K562 (cell line): ENCODE data around the gene YWHAB. TPM values are rescaled to one million over a fixed set of nuclear protein-coding genes. Genes with fewer than 3 reads are reported as not detected.

Experiments used
- ATAC-seq: fragments of 200-7000 bp; cut with Tn5 transposase; 3 replicates; pipeline ENCODE4 v1.9.1; 2020; ENCODE audit warnings: moderate library complexity
- BruUV-seq: library from RNA; stranded (reverse); fragments of 400-500 nt; replicated peaks from 2 replicates; lab custom pipeline; 2021; lab: Mats Ljungman, UMichigan
- CTCF ChIA-PET: fragments of 300-600 bp; formaldehyde crosslinking; extraction: SDS; loops from one replicate; lab custom pipeline; 2021; ENCODE audit warnings: low intra/inter-chr PET ratio; lab: Yijun Ruan, JAX
- POLR2A ChIA-PET: fragments of 300-600, 350-650 bp; sonication (Branson Sonifier 250); formaldehyde crosslinking; extraction: SDS; loops from one replicate; lab custom pipeline; 2021; ENCODE audit warnings: antibody characterized with exemption, inconsistent platforms; lab: Yijun Ruan, JAX
- DNase-seq, 4 experiments: peaks; one replicate each; pipeline versions ENCODE4 v3.0.0 to v3.0.0-alpha.2; 2011 to 2018; ENCODE audit warnings: low spot score in 3 of 4, mixed read lengths in 3 of 4; ENCODE audit errors: extremely low read depth in 1 of 4
- FAIRE-seq: peaks from 2 replicates; lab custom pipeline; 2011; peaks lifted over from hg19 to GRCh38; lab: Jason Lieb, UNC
- H2AFZ ChIP-seq: 2 replicates; pipeline ENCODE4 v1.6.0; 2011; ENCODE audit warnings: low read depth, low read length, control low read depth, inconsistent platforms
- H3K27ac ChIP-seq: fragments of 200-600 bp; 3 replicates; pipeline ENCODE4 v1.8.0; 2011; ENCODE audit warnings: low read depth, mild to moderate bottlenecking, control low read depth, inconsistent platforms, low read length, moderate library complexity, mixed read lengths; ENCODE audit errors: extremely low read depth
- H3K27me3 ChIP-seq, 2 experiments: fragments of 300-600 bp in 1 of 2; 2 replicates in 1 of 2; 3 replicates in 1 of 2; pipeline versions ENCODE4 v1.6.0 to v1.8.0; 2011; ENCODE audit warnings: inconsistent platforms in 2 of 2, low read length in 2 of 2, mild to moderate bottlenecking in 1 of 2, mixed read lengths in 1 of 2, moderate library complexity in 1 of 2; ENCODE audit not compliant: control insufficient read depth in 2 of 2, insufficient read depth in 2 of 2
- H3K36me3 ChIP-seq: fragments of 300-600 bp; 3 replicates; pipeline ENCODE4 v1.8.0; 2011; ENCODE audit warnings: mild to moderate bottlenecking, low read length, inconsistent platforms; ENCODE audit not compliant: control insufficient read depth, insufficient read depth
- H3K4me1 ChIP-seq, 2 experiments: fragments of 200-600 bp in 1 of 2; replicated peaks in 1 of 2; 2 replicates in 1 of 2; 3 replicates in 1 of 2; pipeline versions ENCODE4 v1.5.1 to v1.8.0; 2011; ENCODE audit warnings: inconsistent platforms in 2 of 2, low read length in 2 of 2, mild to moderate bottlenecking in 1 of 2, mixed read lengths in 1 of 2, moderate library complexity in 1 of 2; ENCODE audit not compliant: control insufficient read depth in 2 of 2, insufficient read depth in 2 of 2
- H3K4me2 ChIP-seq: 2 replicates; pipeline ENCODE4 v1.6.1; 2011; ENCODE audit warnings: low read length, control low read depth, inconsistent platforms, mixed read lengths; ENCODE audit not compliant: insufficient read depth
- H3K4me3 ChIP-seq: fragments of 200-600 bp; sonication (generic), shearing (Covaris generic); 2 replicates; pipeline ENCODE4 v1.5.1; 2016; ENCODE audit warnings: control low read depth, inconsistent platforms
- H3K79me2 ChIP-seq: fragments of 200-600 bp; 3 replicates; pipeline ENCODE4 v1.8.0; 2011; ENCODE audit warnings: low read length, inconsistent platforms; ENCODE audit not compliant: control insufficient read depth, insufficient read depth
- H3K9ac ChIP-seq, 2 experiments: 2 replicates each; pipeline versions ENCODE4 v1.6.0 to v1.6.1; 2011; ENCODE audit warnings: low read depth in 2 of 2, low read length in 2 of 2, control low read depth in 1 of 2, inconsistent platforms in 1 of 2, mild to moderate bottlenecking in 1 of 2, mixed read lengths in 1 of 2; ENCODE audit not compliant: insufficient read depth in 1 of 2
- H3K9me1 ChIP-seq: one replicate; pipeline ENCODE4 v1.6.0; 2011; ENCODE audit warnings: inconsistent platforms, mild to moderate bottlenecking, low read length, moderate library complexity; ENCODE audit not compliant: control insufficient read depth, insufficient read depth
- H3K9me3 ChIP-seq: replicated peaks from 2 replicates; pipeline ENCODE4 v1.5.1; 2011; ENCODE audit warnings: low read depth, low read length, inconsistent platforms; ENCODE audit not compliant: control insufficient read depth, insufficient read depth
- H4K20me1 ChIP-seq: replicated peaks from 2 replicates; pipeline ENCODE4 v1.6.1; 2011; ENCODE audit warnings: low read length, inconsistent platforms, mixed read lengths; ENCODE audit not compliant: control insufficient read depth, insufficient read depth
- HES1 ChIP-seq: fragments of 450-650 bp; IDR thresholded peaks from 2 replicates; pipeline ENCODE4 v1.6.1; 2016; ENCODE audit warnings: low read depth, mild to moderate bottlenecking, moderate library complexity
- WGBS: fragments of 100-300 bp; shearing (Covaris generic); methylation state at CpG from one replicate; pipeline ENCODE4 v1.1.6; 2016; ENCODE audit warnings: low coverage, mixed read lengths; ENCODE audit not compliant: insufficient coverage; ENCODE audit errors: missing lambda C conversion rate; 5-methylcytosine and 5-hydroxymethylcytosine counted together
- in situ Hi-C: fragments of 300-500 bp; cut with MboI; formaldehyde crosslinking; loops from 4 replicates; pipeline ENCODE4 v1.15.0; 2018; ENCODE audit warnings: inconsistent platforms, mixed read lengths
- intact Hi-C: fragments of 100-400 bp; cut with micrococcal nuclease; formaldehyde crosslinking; loops from 2 replicates; pipeline ENCODE4 v1.14.2; 2022
- polyA plus RNA-seq, 8 experiments: library from polyadenylated mRNA; depleted of rRNA in 4 of 8; stranded (reverse) in 5 of 8; unstranded in 3 of 8; fragments of >200 nt; fragmentation: Nextera tagmentation in 2 of 8; fragmentation: Illumina TruSeq in 1 of 8; extraction: Ambion mirVana in 2 of 8; extraction: Trizol in 1 of 8; gene quantifications; 2 replicates each; pipeline versions ENCODE4 v1.2.1 to v1.2.3, GENCODE V29; 2011 to 2014; ENCODE audit warnings: inconsistent platforms in 1 of 8, missing spikeins in 1 of 8
- total RNA-seq, 7 experiments: library from RNA; depleted of rRNA in 6 of 7; stranded (reverse); fragments of >200 nt in 6 of 7; fragmentation: Illumina TruSeq in 2 of 7; extraction: Trizol in 2 of 7; gene quantifications; 2 replicates each; pipeline versions ENCODE4 v1.2.1 to v1.2.3, GENCODE V29; 2011 to 2021; ENCODE audit warnings: low replicate concordance in 1 of 7
- TF ChIP-seq, protein P1 (sequence below): fragments of 200-600 bp; sonication (generic); IDR thresholded peaks from one replicate; pipeline ENCODE4 v1.6.1; 2012; ENCODE audit warnings: mild to moderate bottlenecking, low read depth, low read length, inconsistent platforms
- TF ChIP-seq, protein P2 (sequence below): fragments of 450-650 bp; IDR thresholded peaks from 2 replicates; pipeline ENCODE4 v1.6.1; 2018; ENCODE audit not compliant: partially characterized antibody

YWHAB gene
- total and polyA plus RNA-seq, 9 of the 15 experiments (the other 6 are each of a cell fraction or from before 2014, with no cell fraction given) = 60.6 to 185 (median 96.1) TPM

- Histone ChIP-seq H3K27ac (no peak overlapping the region), H3K4me1 (no peaks in the 10 kb centered on the region; a peak in 1 of 5 replicates), H3K9me1 (no peaks in the 10 kb centered on the region), H4K20me1 (0 out of 2 replicates have a peak, but pooled peaks cover 3% of the 10 kb centered on the region), H3K36me3 (peaks cover 70% of the 10 kb centered on the region), H2AFZ (no peak overlapping the region), H3K79me2 (peaks cover 67% of the 10 kb centered on the region)
- no TSS peak for BruUV-seq
- FAIRE-seq (no peak), DNase-seq (no peak)
- 76% methylated on average over 3 of the region's 5 CpGs for WGBS
- TF ChIP-seq HES1 = no peak
- TF ChIP-seq, protein P1, sequence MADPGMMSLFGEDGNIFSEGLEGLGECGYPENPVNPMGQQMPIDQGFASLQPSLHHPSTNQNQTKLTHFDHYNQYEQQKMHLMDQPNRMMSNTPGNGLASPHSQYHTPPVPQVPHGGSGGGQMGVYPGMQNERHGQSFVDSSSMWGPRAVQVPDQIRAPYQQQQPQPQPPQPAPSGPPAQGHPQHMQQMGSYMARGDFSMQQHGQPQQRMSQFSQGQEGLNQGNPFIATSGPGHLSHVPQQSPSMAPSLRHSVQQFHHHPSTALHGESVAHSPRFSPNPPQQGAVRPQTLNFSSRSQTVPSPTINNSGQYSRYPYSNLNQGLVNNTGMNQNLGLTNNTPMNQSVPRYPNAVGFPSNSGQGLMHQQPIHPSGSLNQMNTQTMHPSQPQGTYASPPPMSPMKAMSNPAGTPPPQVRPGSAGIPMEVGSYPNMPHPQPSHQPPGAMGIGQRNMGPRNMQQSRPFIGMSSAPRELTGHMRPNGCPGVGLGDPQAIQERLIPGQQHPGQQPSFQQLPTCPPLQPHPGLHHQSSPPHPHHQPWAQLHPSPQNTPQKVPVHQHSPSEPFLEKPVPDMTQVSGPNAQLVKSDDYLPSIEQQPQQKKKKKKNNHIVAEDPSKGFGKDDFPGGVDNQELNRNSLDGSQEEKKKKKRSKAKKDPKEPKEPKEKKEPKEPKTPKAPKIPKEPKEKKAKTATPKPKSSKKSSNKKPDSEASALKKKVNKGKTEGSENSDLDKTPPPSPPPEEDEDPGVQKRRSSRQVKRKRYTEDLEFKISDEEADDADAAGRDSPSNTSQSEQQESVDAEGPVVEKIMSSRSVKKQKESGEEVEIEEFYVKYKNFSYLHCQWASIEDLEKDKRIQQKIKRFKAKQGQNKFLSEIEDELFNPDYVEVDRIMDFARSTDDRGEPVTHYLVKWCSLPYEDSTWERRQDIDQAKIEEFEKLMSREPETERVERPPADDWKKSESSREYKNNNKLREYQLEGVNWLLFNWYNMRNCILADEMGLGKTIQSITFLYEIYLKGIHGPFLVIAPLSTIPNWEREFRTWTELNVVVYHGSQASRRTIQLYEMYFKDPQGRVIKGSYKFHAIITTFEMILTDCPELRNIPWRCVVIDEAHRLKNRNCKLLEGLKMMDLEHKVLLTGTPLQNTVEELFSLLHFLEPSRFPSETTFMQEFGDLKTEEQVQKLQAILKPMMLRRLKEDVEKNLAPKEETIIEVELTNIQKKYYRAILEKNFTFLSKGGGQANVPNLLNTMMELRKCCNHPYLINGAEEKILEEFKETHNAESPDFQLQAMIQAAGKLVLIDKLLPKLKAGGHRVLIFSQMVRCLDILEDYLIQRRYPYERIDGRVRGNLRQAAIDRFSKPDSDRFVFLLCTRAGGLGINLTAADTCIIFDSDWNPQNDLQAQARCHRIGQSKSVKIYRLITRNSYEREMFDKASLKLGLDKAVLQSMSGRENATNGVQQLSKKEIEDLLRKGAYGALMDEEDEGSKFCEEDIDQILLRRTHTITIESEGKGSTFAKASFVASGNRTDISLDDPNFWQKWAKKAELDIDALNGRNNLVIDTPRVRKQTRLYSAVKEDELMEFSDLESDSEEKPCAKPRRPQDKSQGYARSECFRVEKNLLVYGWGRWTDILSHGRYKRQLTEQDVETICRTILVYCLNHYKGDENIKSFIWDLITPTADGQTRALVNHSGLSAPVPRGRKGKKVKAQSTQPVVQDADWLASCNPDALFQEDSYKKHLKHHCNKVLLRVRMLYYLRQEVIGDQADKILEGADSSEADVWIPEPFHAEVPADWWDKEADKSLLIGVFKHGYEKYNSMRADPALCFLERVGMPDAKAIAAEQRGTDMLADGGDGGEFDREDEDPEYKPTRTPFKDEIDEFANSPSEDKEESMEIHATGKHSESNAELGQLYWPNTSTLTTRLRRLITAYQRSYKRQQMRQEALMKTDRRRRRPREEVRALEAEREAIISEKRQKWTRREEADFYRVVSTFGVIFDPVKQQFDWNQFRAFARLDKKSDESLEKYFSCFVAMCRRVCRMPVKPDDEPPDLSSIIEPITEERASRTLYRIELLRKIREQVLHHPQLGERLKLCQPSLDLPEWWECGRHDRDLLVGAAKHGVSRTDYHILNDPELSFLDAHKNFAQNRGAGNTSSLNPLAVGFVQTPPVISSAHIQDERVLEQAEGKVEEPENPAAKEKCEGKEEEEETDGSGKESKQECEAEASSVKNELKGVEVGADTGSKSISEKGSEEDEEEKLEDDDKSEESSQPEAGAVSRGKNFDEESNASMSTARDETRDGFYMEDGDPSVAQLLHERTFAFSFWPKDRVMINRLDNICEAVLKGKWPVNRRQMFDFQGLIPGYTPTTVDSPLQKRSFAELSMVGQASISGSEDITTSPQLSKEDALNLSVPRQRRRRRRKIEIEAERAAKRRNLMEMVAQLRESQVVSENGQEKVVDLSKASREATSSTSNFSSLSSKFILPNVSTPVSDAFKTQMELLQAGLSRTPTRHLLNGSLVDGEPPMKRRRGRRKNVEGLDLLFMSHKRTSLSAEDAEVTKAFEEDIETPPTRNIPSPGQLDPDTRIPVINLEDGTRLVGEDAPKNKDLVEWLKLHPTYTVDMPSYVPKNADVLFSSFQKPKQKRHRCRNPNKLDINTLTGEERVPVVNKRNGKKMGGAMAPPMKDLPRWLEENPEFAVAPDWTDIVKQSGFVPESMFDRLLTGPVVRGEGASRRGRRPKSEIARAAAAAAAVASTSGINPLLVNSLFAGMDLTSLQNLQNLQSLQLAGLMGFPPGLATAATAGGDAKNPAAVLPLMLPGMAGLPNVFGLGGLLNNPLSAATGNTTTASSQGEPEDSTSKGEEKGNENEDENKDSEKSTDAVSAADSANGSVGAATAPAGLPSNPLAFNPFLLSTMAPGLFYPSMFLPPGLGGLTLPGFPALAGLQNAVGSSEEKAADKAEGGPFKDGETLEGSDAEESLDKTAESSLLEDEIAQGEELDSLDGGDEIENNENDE = no peak
- TF ChIP-seq, protein P2, sequence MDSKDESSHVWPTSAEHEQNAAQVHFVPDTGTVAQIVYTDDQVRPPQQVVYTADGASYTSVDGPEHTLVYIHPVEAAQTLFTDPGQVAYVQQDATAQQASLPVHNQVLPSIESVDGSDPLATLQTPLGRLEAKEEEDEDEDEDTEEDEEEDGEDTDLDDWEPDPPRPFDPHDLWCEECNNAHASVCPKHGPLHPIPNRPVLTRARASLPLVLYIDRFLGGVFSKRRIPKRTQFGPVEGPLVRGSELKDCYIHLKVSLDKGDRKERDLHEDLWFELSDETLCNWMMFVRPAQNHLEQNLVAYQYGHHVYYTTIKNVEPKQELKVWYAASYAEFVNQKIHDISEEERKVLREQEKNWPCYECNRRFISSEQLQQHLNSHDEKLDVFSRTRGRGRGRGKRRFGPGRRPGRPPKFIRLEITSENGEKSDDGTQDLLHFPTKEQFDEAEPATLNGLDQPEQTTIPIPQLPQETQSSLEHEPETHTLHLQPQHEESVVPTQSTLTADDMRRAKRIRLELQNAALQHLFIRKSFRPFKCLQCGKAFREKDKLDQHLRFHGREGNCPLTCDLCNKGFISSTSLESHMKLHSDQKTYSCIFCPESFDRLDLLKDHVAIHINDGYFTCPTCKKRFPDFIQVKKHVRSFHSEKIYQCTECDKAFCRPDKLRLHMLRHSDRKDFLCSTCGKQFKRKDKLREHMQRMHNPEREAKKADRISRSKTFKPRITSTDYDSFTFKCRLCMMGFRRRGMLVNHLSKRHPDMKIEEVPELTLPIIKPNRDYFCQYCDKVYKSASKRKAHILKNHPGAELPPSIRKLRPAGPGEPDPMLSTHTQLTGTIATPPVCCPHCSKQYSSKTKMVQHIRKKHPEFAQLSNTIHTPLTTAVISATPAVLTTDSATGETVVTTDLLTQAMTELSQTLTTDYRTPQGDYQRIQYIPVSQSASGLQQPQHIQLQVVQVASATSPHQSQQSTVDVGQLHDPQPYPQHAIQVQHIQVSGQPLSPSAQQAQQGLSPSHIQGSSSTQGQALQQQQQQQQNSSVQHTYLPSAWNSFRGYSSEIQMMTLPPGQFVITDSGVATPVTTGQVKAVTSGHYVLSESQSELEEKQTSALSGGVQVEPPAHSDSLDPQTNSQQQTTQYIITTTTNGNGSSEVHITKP = no peak
- TF ChIP-seq, all 486 proteins: peak for 0
- in situ Hi-C loops = no loop called here
- Histone ChIP-seq H3K9me3 (no peaks in the 10 kb centered on the region), H3K4me3 (no peak overlapping the region), H3K4me2 (no peak overlapping the region), H3K27me3 (no peaks in the 10 kb centered on the region), H3K9ac (no peak overlapping the region)
- intact Hi-C loops = no loop called here
- CTCF ChIA-PET = no interaction called here
- ATAC-seq = no peak
- POLR2A ChIA-PET = interaction anchor here (7.2 kb wide), 1 partner anchor 9 kb away, joined by 50 read pairs; the partner anchor contains the start of gene PABPC1L
These were observed 14.8 kb downstream of the YWHAB start for GRCh38 chr20:44900231-44900854.
